Tibial nerve (tissue), 4 donors: Measurements from ENCODE around the gene RNF214. TPM values are rescaled to one million over a fixed set of nuclear protein-coding genes. Genes with fewer than 3 reads are reported as not detected.

Experiments
- DNase-seq, 2 donors: peaks; one replicate each; pipeline ENCODE4 v3.0.0-alpha.2; 2019; ENCODE audit warnings: low spot score in 2 of 2
- H3K27ac ChIP-seq, 4 donors: fragments of 200-600 bp; sonication (generic) in 3 of 4; one replicate each; pipeline ENCODE4 v1.5.1; 2017 to 2019; ENCODE audit warnings: mild to moderate bottlenecking in 1 of 4
- H3K27me3 ChIP-seq, 2 donors: fragments of 200-600 bp; sonication (generic) in 1 of 2; one replicate each; pipeline versions ENCODE4 v1.5.1 to v1.6.0; 2017 to 2019
- H3K36me3 ChIP-seq, 3 donors: fragments of 200-600 bp; sonication (generic); one replicate each; pipeline ENCODE4 v1.5.1; 2018 to 2019
- H3K4me1 ChIP-seq, 4 donors: fragments of 200-600 bp; sonication (generic) in 3 of 4; one replicate each; pipeline ENCODE4 v1.5.1; 2017 to 2019
- H3K4me3 ChIP-seq, 4 donors: fragments of 200-600 bp; sonication (generic) in 3 of 4; one replicate each; pipeline ENCODE4 v1.5.1; 2017 to 2019; ENCODE audit warnings: mild to moderate bottlenecking in 1 of 4, moderate library complexity in 1 of 4
- H3K9me3 ChIP-seq, 4 donors: fragments of 200-600 bp; sonication (generic) in 3 of 4; one replicate each; pipeline ENCODE4 v1.5.1; 2017 to 2019
- CTCF ChIP-seq, 5 experiments: fragments of 200-600 bp in 3 of 5; fragments of 450-650 bp in 2 of 5; sonication (generic) in 3 of 5; IDR thresholded peaks; one replicate each; pipeline ENCODE4 v1.5.1; 2016 to 2019; ENCODE audit warnings: antibody characterized with exemption in 5 of 5, mild to moderate bottlenecking in 3 of 5, moderate library complexity in 2 of 5
- EP300 ChIP-seq, 2 donors: sonication (generic); formaldehyde crosslinking; IDR thresholded peaks; one replicate each; pipeline ENCODE4 v1.6.1; 2017; ENCODE audit warnings: antibody characterized with exemption in 2 of 2, mild to moderate bottlenecking in 1 of 2
- POLR2A ChIP-seq, 2 donors: fragments of 450-650 bp; IDR thresholded peaks; one replicate each; pipeline ENCODE4 v1.6.1; 2017; ENCODE audit warnings: antibody characterized with exemption in 2 of 2, mild to moderate bottlenecking in 2 of 2, moderate library complexity in 2 of 2
- WGBS, 2 donors: methylation state at CpG; one replicate each; pipeline ENCODE4 v1.1.5; 2018; 5-methylcytosine and 5-hydroxymethylcytosine counted together
- total RNA-seq, 4 donors: library from RNA; depleted of rRNA; stranded (reverse); fragments of >200 nt; gene quantifications; one replicate each; pipeline ENCODE4 v1.1.0, GENCODE V29; 2016

The RNF214 gene
- total RNA-seq, 4 donors from 2014 or later: 10.8 to 16.6 (median 12.8) TPM

- peaks cover 0 to 23% (median 4%) of the 10 kb centered on the region in 4 donors for H3K4me1 ChIP-seq
- H3K4me3 ChIP-seq: no peak overlapping the region
- TF ChIP-seq POLR2A (IDR thresholded peaks at IDR 0.05): no peak
- TF ChIP-seq EP300 (IDR thresholded peaks at IDR 0.05): no peak
- TF ChIP-seq CTCF (IDR thresholded peaks at IDR 0.05): no peak
- WGBS, 2 donors: 87 to 91% methylated on average over 6 of the region's 6 CpGs
- no peaks in the 10 kb centered on the region for H3K27me3 ChIP-seq
- no peak for DNase-seq
- no peaks in the 10 kb centered on the region for H3K9me3 ChIP-seq
- peaks cover 0 to 45% (median 0%) of the 10 kb centered on the region in 3 donors for H3K36me3 ChIP-seq
- no peak overlapping the region for H3K27ac ChIP-seq
Measured at GRCh38 chr11:117296881-117297280, 64.4 kb downstream of the RNF214 start.

GRCh38 chr11:117298195-117298594, 65.7 kb downstream of the RNF214 start:
- H3K4me1 ChIP-seq: peaks cover 0 to 23% (median 4%) of the 10 kb centered on the region in 4 donors
- peaks cover 0 to 33% (median 0%) of the 10 kb centered on the region in 3 donors for H3K36me3 ChIP-seq
- DNase-seq: no peak
- no peak overlapping the region for H3K4me3 ChIP-seq
- no peak for TF ChIP-seq CTCF (IDR thresholded peaks at IDR 0.05)
- TF ChIP-seq EP300 (IDR thresholded peaks at IDR 0.05): no peak
- TF ChIP-seq POLR2A (IDR thresholded peaks at IDR 0.05): no peak
- no peak overlapping the region for H3K27ac ChIP-seq
- H3K27me3 ChIP-seq: no peaks in the 10 kb centered on the region
- 78 to 88% methylated on average over 8 of the region's 8 CpGs for WGBS, 2 donors
- no peaks in the 10 kb centered on the region for H3K9me3 ChIP-seq

- no peak for DNase-seq
- peaks cover 0 to 23% (median 4%) of the 10 kb centered on the region in 4 donors for H3K4me1 ChIP-seq
- TF ChIP-seq CTCF (IDR thresholded peaks at IDR 0.05): no peak
- no peak for TF ChIP-seq POLR2A (IDR thresholded peaks at IDR 0.05)
- no peak for TF ChIP-seq EP300 (IDR thresholded peaks at IDR 0.05)
- peaks cover 0 to 19% (median 0%) of the 10 kb centered on the region in 3 donors for H3K36me3 ChIP-seq
- H3K27ac ChIP-seq: peak overlapping the region in 2 of 4 donors; percentile 39 to 51
- H3K27me3 ChIP-seq: no peaks in the 10 kb centered on the region
- H3K4me3 ChIP-seq: peak overlapping the region in 2 of 4 donors; percentile 20 to 22
- no peaks in the 10 kb centered on the region for H3K9me3 ChIP-seq
- 32 to 53% methylated on average over 11 to 12 of the region's 12 CpGs for WGBS, 2 donors
Measured at GRCh38 chr11:117299351-117300282, 67.1 kb downstream of the RNF214 start.

- peak overlapping the region in 2 of 4 donors; percentile 39 to 51 for H3K27ac ChIP-seq
- H3K4me3 ChIP-seq: peak overlapping the region in 2 of 4 donors; percentile 20 to 22
Measured at GRCh38 chr11:117300283-117300663, 67.8 kb downstream of the RNF214 start.

More at GRCh38 chr11:117300283-117300663, 67.8 kb downstream of the RNF214 start:
- TF ChIP-seq EP300 (IDR thresholded peaks at IDR 0.05) (no peak), CTCF (IDR thresholded peaks at IDR 0.05) (no peak)
- peak; percentile 20 to 51 for DNase-seq
- peaks cover 0 to 23% (median 4%) of the 10 kb centered on the region in 4 donors for H3K4me1 ChIP-seq
- peaks cover 0 to 14% (median 0%) of the 10 kb centered on the region in 3 donors for H3K36me3 ChIP-seq
- H3K9me3 ChIP-seq: no peaks in the 10 kb centered on the region
- H3K27me3 ChIP-seq: no peaks in the 10 kb centered on the region
- 10 to 18% methylated on average over 13 to 14 of the region's 17 CpGs for WGBS, 2 donors
